ENCODE results near the gene PAX3. TPM values are rescaled to one million over a fixed set of nuclear protein-coding genes. Genes with fewer than 3 reads are reported as not detected.
A peak's percentile ranks its signal among the peaks of the same experiment; 100 is the strongest.

Gene PAX3
- total RNA-seq (not detected), polyA plus RNA-seq (not detected)

- H3K27me3 ChIP-seq (ENCODE audit: insufficient read depth, low read length, poor library complexity, severe bottlenecking), result peaks cover 83% of the 10 kb centered on the region
- no peak within 1 kb of the TSS for H3K27ac ChIP-seq (ENCODE audit: low read depth, low read length)
- no peaks in the 10 kb centered on the region for H3K9me3 ChIP-seq (ENCODE audit: low read length)
- CTCF ChIA-PET, result no interaction called here
- Mint-ChIP-seq H3K27ac (peak within 1 kb of the TSS in 1 of 8 donors; percentile 15), H3K36me3 (no peaks in the 10 kb centered on the region), H3K4me3 (peak within 1 kb of the TSS in 3 of 7 donors; percentile 9 to 32 (median 13)), H3K27me3 (peaks cover 90 to 91% of the 10 kb centered on the region in 2 donors), H3K4me1 (peaks cover 32 to 52% (median 48%) of the 10 kb centered on the region in 3 donors), H3K9me3 (peaks cover 0 to 33% (median 19%) of the 10 kb centered on the region in 5 donors)
- peaks cover 4% of the 10 kb centered on the region for H3K4me1 ChIP-seq (ENCODE audit: insufficient read depth, low read length)
- POLR2A ChIA-PET, result no interaction called here
- H3K36me3 ChIP-seq (ENCODE audit: insufficient read depth, low read length), result no peaks in the 10 kb centered on the region
- no peak within 1 kb of the TSS for H3K4me3 ChIP-seq (ENCODE audit: low read length)
- DNase-seq, result no peak
Measured at GRCh38 chr2:222298311-222299150, at the start of gene PAX3. TSS of gene PAX3 (minus strand) at chr2:222298998. CDS start at chr2:222298615, 383 bp downstream.

DNA sequence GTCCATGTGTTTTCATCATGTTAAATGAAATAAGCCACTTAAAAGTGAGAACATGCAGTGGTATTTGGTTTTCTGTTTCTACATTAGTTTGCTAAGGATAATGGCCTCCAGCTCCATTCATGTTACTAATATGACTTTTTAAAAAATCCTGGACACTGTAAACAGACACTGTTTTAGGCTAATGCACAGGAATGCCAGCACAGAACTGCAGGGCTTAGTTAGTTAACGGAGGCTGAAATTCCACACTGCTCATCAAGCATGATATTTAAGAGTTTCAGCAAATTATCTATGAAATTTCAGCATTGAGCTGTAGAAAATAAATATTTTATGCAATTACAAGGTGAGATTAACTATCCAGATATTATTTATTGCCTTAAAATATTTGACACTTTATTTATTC is 42.5 kb upstream of the PAX3 start:
- no peak overlapping the region for H3K4me3 Mint-ChIP-seq
- peaks cover 0 to 4% of the 10 kb centered on the region in 2 donors for H3K27me3 Mint-ChIP-seq
- DNase-seq, result no peak
- no peaks in the 10 kb centered on the region for H3K4me1 Mint-ChIP-seq
- ChIA-PET POLR2A (no interaction called here), CTCF (no interaction called here)
- H3K36me3 Mint-ChIP-seq, result no peaks in the 10 kb centered on the region
- no peaks in the 10 kb centered on the region for H3K4me1 ChIP-seq (ENCODE audit: insufficient read depth, low read length)
- H3K4me3 ChIP-seq (ENCODE audit: low read length), result no peak overlapping the region
- H3K36me3 ChIP-seq (ENCODE audit: insufficient read depth, low read length), result no peaks in the 10 kb centered on the region
- H3K9me3 Mint-ChIP-seq, result peaks cover 0 to 2% (median 0%) of the 10 kb centered on the region in 5 donors
- no peak overlapping the region for H3K27ac ChIP-seq (ENCODE audit: low read depth, low read length)
- no peaks in the 10 kb centered on the region for H3K9me3 ChIP-seq (ENCODE audit: low read length)
- H3K27me3 ChIP-seq (ENCODE audit: insufficient read depth, low read length, poor library complexity, severe bottlenecking), result no peaks in the 10 kb centered on the region
- peak overlapping the region in 1 of 8 donors; percentile 24 for H3K27ac Mint-ChIP-seq

DNA sequence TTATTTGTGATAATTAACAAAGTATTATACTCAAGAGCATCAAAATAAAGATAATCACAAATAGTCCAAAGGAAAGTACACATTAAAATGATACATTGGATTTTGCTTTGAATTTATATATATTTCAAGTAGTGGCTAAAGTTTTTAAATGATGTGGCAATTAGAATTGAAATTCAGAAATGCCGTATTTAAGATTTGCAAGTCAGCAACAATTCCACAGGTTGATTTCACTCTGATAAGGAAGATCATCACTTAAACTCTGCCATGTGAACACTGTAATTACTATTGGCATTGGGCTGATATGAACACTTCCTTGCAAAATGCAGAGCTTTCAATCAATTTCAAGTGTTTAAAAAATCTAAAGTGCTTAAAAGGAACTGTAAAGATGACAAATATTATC is 39.6 kb upstream of the PAX3 start:
- POLR2A ChIA-PET, result no interaction called here
- H3K9me3 ChIP-seq (ENCODE audit: low read length), result no peaks in the 10 kb centered on the region

DNA sequence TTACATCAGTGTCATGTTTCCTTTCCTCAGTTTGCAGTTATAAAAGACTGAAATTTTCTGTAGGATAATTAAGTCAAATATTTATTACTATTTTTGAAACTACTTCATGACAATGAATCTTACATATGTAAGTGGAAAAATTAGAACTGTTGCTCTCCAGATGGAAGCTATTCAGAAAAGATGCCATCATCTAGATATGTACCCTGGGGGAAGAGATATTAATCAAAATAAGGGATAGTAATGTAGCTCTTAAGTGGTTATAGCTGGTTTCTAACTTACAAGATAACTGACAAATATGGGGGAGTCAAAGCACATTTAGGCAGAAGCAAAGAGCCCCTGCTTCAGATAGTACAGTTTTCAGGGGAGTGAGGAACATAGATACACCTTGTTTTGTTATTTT is 38.1 kb upstream of the PAX3 start:
- Mint-ChIP-seq H3K4me3 (no peak overlapping the region), H3K27ac (no peak overlapping the region)

More for the DNA sequence above, 39.6 kb upstream of the PAX3 start:
- Mint-ChIP-seq H3K36me3 (no peaks in the 10 kb centered on the region), H3K27me3 (peaks cover 0 to 4% of the 10 kb centered on the region in 2 donors), H3K4me3 (no peak overlapping the region), H3K4me1 (no peaks in the 10 kb centered on the region), H3K9me3 (peaks cover 12 to 22% (median 14%) of the 10 kb centered on the region in 5 donors), H3K27ac (no peak overlapping the region)
- Histone ChIP-seq H3K27me3 (ENCODE audit: insufficient read depth, low read length, poor library complexity, severe bottlenecking) (no peaks in the 10 kb centered on the region), H3K4me3 (ENCODE audit: low read length) (no peak overlapping the region), H3K36me3 (ENCODE audit: insufficient read depth, low read length) (no peaks in the 10 kb centered on the region), H3K27ac (ENCODE audit: low read depth, low read length) (no peak overlapping the region), H3K4me1 (ENCODE audit: insufficient read depth, low read length) (no peaks in the 10 kb centered on the region)
- CTCF ChIA-PET, result no interaction called here
- no peak for DNase-seq

DNA sequence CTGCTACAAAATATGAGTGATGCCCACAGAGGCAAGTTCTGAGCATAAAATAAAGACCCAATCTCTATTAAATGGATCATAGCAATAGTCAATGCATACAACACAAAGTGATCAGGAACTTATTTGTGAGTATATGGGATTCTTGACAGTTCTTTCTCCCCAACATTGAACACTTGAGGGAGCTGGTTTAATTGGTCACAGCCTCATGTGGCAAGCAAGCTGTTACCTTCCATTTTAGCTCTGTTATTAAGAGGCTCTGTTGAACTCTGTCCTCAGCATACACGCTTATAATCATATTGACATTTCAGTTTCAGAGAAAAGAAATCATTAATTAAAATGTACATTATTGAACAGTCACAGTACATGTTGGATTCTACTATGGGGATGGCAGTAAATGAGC is 37.6 kb upstream of the PAX3 start:
- DNase-seq, result no peak
- peaks cover 5 to 7% of the 10 kb centered on the region in 2 donors for H3K27me3 Mint-ChIP-seq
- H3K4me1 Mint-ChIP-seq, result no peaks in the 10 kb centered on the region
- Histone ChIP-seq H3K27ac (ENCODE audit: low read depth, low read length) (no peak overlapping the region), H3K36me3 (ENCODE audit: insufficient read depth, low read length) (no peaks in the 10 kb centered on the region), H3K9me3 (ENCODE audit: low read length) (no peaks in the 10 kb centered on the region), H3K4me1 (ENCODE audit: insufficient read depth, low read length) (no peaks in the 10 kb centered on the region), H3K27me3 (ENCODE audit: insufficient read depth, low read length, poor library complexity, severe bottlenecking) (no peaks in the 10 kb centered on the region), H3K4me3 (ENCODE audit: low read length) (no peak overlapping the region)
- H3K36me3 Mint-ChIP-seq, result no peaks in the 10 kb centered on the region
- H3K9me3 Mint-ChIP-seq, result peaks cover 14 to 25% (median 15%) of the 10 kb centered on the region in 5 donors
- no peak overlapping the region for H3K27ac Mint-ChIP-seq
- ChIA-PET POLR2A (no interaction called here), CTCF (no interaction called here)
- no peak overlapping the region for H3K4me3 Mint-ChIP-seq

More for the DNA sequence above, 38.1 kb upstream of the PAX3 start:
- Histone ChIP-seq H3K4me1 (ENCODE audit: insufficient read depth, low read length) (no peaks in the 10 kb centered on the region), H3K27me3 (ENCODE audit: insufficient read depth, low read length, poor library complexity, severe bottlenecking) (no peaks in the 10 kb centered on the region), H3K27ac (ENCODE audit: low read depth, low read length) (no peak overlapping the region), H3K4me3 (ENCODE audit: low read length) (no peak overlapping the region), H3K9me3 (ENCODE audit: low read length) (no peaks in the 10 kb centered on the region), H3K36me3 (ENCODE audit: insufficient read depth, low read length) (no peaks in the 10 kb centered on the region)
- no peaks in the 10 kb centered on the region for H3K4me1 Mint-ChIP-seq
- H3K27me3 Mint-ChIP-seq, result peaks cover 5% of the 10 kb centered on the region in 2 donors
- H3K36me3 Mint-ChIP-seq, result no peaks in the 10 kb centered on the region
- DNase-seq, result no peak
- ChIA-PET POLR2A (no interaction called here), CTCF (no interaction called here)
- H3K9me3 Mint-ChIP-seq, result peaks cover 14 to 25% (median 15%) of the 10 kb centered on the region in 5 donors

DNA sequence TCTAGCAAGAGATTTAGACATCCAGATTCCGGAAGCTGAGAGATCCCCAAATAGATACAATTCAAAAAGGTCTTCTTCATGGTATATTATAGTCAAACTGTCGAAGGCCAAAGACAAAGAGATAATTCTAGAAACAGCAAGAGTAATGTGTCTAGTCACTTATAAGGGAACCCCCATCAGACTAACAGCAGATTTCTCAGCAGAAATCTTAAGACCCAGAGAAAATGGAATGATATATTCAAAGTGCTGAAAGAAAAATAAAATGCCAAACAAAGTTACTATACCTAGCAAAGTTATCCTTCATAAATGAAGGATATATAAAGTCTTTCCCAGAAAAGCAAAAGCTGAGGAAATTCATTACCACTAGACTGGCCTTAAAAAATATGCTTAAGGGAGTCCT is 36.1 kb upstream of the PAX3 start:
- H3K4me3 Mint-ChIP-seq, result no peak overlapping the region
- no peak overlapping the region for H3K27ac Mint-ChIP-seq
- ChIA-PET CTCF (no interaction called here), POLR2A (no interaction called here)
- no peak overlapping the region for H3K27ac ChIP-seq (ENCODE audit: low read depth, low read length)
- peaks cover 8% of the 10 kb centered on the region in 2 donors for H3K27me3 Mint-ChIP-seq
- H3K9me3 ChIP-seq (ENCODE audit: low read length), result no peaks in the 10 kb centered on the region
- no peaks in the 10 kb centered on the region for H3K4me1 Mint-ChIP-seq
- peaks cover 14 to 23% (median 15%) of the 10 kb centered on the region in 5 donors for H3K9me3 Mint-ChIP-seq
- DNase-seq, result no peak
- H3K4me1 ChIP-seq (ENCODE audit: insufficient read depth, low read length), result no peaks in the 10 kb centered on the region
- H3K36me3 ChIP-seq (ENCODE audit: insufficient read depth, low read length), result no peaks in the 10 kb centered on the region
- H3K36me3 Mint-ChIP-seq, result no peaks in the 10 kb centered on the region
- no peak overlapping the region for H3K4me3 ChIP-seq (ENCODE audit: low read length)
- H3K27me3 ChIP-seq (ENCODE audit: insufficient read depth, low read length, poor library complexity, severe bottlenecking), result no peaks in the 10 kb centered on the region

DNA sequence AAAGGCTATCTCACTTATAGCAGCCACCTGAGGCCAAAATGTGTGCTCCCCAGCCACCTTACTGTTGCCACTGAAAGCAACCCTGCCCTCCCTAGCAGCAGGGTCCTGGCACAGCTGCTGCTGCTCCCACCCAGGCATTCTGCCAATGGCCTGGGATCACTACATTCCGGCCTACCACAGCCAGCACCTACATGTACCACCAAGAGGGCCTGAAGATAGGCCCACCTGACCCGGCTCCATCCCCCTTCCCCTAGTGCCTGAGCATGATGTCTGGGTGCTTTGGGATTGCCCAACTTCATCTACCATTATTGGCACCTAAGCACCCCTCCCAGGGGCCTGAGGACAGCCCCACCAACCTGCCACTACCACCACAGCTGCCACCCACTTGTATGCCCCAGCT is 34.6 kb upstream of the PAX3 start:
- H3K36me3 ChIP-seq (ENCODE audit: insufficient read depth, low read length), result no peaks in the 10 kb centered on the region
- no peaks in the 10 kb centered on the region for H3K27me3 ChIP-seq (ENCODE audit: insufficient read depth, low read length, poor library complexity, severe bottlenecking)
- peaks cover 8 to 10% of the 10 kb centered on the region in 2 donors for H3K27me3 Mint-ChIP-seq
- POLR2A ChIA-PET, result no interaction called here
- CTCF ChIA-PET, result no interaction called here
- H3K27ac Mint-ChIP-seq, result no peak overlapping the region
- no peaks in the 10 kb centered on the region for H3K9me3 ChIP-seq (ENCODE audit: low read length)
- no peaks in the 10 kb centered on the region for H3K4me1 ChIP-seq (ENCODE audit: insufficient read depth, low read length)
- H3K4me1 Mint-ChIP-seq, result no peaks in the 10 kb centered on the region
- H3K36me3 Mint-ChIP-seq, result no peaks in the 10 kb centered on the region
- DNase-seq, result no peak
- no peak overlapping the region for H3K4me3 Mint-ChIP-seq
- H3K27ac ChIP-seq (ENCODE audit: low read depth, low read length), result no peak overlapping the region
- H3K9me3 Mint-ChIP-seq, result peaks cover 14 to 26% (median 15%) of the 10 kb centered on the region in 5 donors
- no peak overlapping the region for H3K4me3 ChIP-seq (ENCODE audit: low read length)

GRCh38 chr2:222332116-222332515 is 33.3 kb upstream of the PAX3 start:
- ChIA-PET POLR2A (no interaction called here), CTCF (no interaction called here)
- Histone ChIP-seq H3K36me3 (ENCODE audit: insufficient read depth, low read length) (no peaks in the 10 kb centered on the region), H3K4me1 (ENCODE audit: insufficient read depth, low read length) (no peaks in the 10 kb centered on the region), H3K27me3 (ENCODE audit: insufficient read depth, low read length, poor library complexity, severe bottlenecking) (no peaks in the 10 kb centered on the region), H3K9me3 (ENCODE audit: low read length) (no peaks in the 10 kb centered on the region), H3K27ac (ENCODE audit: low read depth, low read length) (no peak overlapping the region), H3K4me3 (ENCODE audit: low read length) (no peak overlapping the region)
- peaks cover 14 to 27% (median 15%) of the 10 kb centered on the region in 5 donors for H3K9me3 Mint-ChIP-seq
- no peak overlapping the region for H3K27ac Mint-ChIP-seq
- peaks cover 7 to 10% of the 10 kb centered on the region in 2 donors for H3K27me3 Mint-ChIP-seq
- no peak overlapping the region for H3K4me3 Mint-ChIP-seq
- H3K36me3 Mint-ChIP-seq, result no peaks in the 10 kb centered on the region
- DNase-seq, result no peak
- H3K4me1 Mint-ChIP-seq, result no peaks in the 10 kb centered on the region

Measured in CD8-positive, alpha-beta memory T cell (primary cell).